ENCODE results near the gene DACH1.

Gene DACH1

DNA sequence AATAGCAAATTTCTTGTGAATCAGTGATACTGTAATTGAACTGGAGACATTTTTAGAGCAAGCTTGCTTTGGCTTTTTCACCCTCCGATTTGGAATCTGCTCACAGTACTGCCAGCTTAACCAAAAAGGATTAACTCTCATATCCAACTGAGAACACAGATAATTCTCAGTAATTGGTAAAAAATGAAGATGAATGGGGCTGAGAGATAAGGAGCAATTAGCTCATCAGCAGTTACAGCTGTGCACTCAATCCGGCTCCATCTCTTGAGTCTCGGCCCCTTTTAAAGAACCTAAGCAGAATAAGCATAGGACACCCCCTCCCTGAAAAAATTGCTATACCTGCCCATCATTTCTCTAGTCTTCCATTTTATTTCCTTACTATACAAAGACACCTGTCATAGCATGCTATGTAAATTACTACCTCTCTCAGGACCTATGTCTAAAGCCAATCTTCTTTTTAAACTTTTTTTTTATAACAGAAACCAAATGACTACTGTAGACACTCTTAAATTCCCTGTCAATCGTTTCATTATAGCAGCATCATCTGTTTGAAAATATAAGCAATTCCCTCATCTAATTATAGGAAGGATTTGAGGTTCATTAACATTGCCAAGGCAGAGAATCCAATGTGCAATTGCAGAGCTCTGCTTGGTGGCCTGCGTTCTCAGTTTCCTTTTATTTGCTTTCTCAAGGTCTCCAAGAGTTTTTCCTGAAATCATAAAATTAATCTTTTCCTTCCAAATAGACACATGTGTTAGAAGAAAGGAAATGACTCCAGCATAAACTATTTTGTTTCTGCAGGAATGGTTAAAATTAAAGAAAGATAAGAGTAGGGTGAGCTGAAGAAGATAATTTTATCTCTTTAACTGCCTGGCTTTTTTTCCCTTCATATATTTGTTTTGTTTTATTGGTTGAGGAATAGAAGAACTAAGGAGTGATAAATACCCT lies 242.1 kb downstream of the DACH1 start:
- no peak for DNase-seq (ENCODE audit: low spot score)

- no peak for DNase-seq (ENCODE audit: low spot score)
Measured at GRCh38 chr13:71621174-71622124, 245.6 kb downstream of the DACH1 start.

- no peak for DNase-seq (ENCODE audit: low spot score)
Measured at GRCh38 chr13:71619096-71619495, 247.9 kb downstream of the DACH1 start.

DNA sequence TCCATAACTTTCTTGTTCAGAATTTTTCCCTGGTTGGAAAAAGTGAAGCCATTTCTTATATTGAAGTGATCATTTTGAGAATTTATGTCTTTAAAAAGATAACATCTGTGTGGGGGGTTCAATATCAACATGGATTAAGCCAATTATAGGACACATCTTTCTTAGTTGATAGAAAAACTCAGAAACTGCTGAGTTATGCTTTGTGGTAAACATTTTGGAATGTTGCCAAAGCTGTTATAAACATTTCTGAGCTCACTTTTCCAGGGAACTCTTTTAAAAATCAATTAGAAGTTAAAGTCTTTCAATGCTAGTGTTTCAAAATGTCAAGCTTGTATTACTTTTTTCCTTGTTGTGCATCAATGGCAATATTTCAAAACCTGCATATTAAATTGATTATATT lies 248.8 kb downstream of the DACH1 start:
- DNase-seq (ENCODE audit: low spot score), result no peak

DNA sequence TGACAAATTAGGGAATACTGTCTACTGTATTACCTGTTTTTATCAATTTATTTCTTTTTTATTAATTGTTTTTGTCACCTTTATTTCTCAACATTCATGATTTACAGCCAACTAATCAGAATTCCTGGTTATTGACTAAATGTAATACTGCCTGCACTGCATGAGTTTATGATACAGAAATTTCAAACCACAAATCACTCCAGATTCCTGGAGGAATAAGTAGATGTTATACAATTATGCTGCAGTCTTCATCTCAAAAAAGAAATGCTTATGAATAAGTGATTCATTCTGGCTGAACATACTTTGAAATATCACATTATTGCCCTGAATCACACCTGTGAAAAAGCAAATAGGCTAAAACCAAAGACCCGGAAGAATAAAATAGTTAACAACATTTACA lies 249.7 kb downstream of the DACH1 start:
- DNase-seq (ENCODE audit: low spot score), result no peak

GRCh38 chr13:71613066-71613745 lies 253.8 kb downstream of the DACH1 start:
- DNase-seq (ENCODE audit: low spot score), result no peak

- DNase-seq (ENCODE audit: low spot score), result no peak
Measured at GRCh38 chr13:71611292-71611691, 255.7 kb downstream of the DACH1 start.

DNA sequence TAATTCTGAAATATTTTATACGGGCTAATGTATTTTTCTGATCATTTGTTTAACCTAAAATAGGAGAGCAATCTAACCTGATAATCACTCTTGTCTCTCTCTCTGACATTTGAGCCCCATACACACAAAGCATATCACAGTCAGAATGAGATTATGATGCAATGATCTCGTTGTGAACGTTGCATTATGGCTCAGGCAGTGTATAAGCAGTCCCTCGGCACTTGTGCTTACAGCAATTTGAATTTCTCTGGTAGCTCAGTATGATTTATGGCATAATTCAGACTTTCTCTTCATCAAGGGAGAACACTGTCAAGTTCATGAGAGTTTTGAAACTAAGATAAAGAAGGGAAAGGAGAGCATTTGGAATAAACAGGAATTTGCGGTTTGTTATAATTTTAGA lies 256.1 kb downstream of the DACH1 start:
- DNase-seq (ENCODE audit: low spot score), result no peak

GRCh38 chr13:71609271-71609670 lies 257.7 kb downstream of the DACH1 start:
- no peak for DNase-seq (ENCODE audit: low spot score)

GRCh38 chr13:71607575-71607974 lies 259.4 kb downstream of the DACH1 start:
- DNase-seq (ENCODE audit: low spot score), result no peak

DNA sequence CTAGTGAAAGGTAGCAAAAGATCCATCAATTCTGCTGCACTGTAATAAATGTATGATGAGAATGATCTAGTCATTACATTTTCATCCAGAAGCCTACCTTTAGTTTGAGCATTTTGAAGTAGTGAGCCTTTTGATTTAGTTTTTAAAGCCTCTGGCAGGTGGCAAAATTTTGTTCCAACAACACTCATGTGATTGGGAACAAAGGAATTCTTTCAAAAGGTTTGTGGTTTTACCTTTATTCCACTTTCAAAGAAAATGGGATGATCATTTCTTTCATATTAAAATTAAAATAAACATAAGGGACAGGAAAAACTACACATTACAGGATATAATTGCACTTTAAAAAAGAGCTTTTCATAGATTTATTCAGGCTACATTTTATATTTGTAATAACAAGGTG lies 260.2 kb downstream of the DACH1 start:
- DNase-seq (ENCODE audit: low spot score), result no peak

DNA sequence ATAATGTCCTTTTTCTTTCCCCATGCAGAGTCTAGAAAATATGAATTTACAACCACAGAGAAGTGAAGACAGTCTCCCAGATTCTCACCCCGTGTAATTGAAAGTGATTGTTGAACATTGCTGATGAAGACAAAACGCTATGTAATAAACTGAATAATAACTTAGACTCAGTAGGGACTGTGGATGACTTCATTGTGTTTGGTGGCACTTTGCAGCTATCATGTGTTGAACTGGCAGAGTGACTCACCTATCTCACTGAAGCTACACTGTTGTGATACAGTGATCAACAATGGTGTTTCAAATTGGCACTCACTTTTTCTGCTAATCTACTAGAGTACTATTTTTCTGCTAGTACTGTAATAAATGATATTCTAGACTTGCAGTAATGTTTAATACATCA lies 261.3 kb downstream of the DACH1 start:
- DNase-seq (ENCODE audit: low spot score), result no peak

DNA sequence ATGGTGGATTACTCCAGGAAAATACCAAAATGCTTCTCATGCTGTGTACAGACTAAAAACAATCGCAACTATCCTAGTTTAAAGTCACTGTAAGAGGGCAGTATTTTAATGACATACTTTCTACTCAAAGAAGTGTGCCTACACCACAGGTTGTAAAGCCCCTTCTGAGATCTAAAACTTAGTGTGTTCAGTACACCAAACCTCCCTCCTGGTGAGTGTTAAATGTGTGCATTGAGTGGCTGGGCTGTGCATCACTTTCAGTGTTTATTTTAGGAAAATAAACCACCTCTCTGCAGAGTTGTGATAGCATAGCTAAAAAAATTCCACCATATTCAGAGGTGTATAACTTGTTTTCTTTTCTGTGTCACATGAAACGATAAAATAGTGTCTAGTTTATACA lies 263.7 kb downstream of the DACH1 start:
- no peak for DNase-seq (ENCODE audit: low spot score)

- DNase-seq (ENCODE audit: low spot score), result no peak
Measured at GRCh38 chr13:71602344-71602743, 264.7 kb downstream of the DACH1 start.

DNA sequence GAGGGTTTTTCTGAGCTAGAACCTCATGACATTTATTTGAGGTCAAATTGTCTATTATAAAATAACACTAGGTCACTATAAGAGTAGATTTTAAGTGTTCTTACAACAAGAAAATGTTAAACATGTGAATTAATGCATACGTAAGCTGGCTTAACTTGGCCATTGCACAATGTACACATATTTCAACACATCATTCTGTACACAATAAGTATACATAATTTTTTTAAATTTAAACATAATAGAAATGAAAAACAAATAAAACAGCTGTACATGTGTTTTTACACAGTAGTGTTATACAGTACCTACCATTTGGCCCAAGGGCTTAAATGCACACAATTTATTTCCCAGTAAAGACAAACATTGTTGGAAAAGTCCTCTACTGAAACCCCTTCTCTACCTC lies 269.9 kb downstream of the DACH1 start:
- DNase-seq (ENCODE audit: low spot score), result no peak

DNA sequence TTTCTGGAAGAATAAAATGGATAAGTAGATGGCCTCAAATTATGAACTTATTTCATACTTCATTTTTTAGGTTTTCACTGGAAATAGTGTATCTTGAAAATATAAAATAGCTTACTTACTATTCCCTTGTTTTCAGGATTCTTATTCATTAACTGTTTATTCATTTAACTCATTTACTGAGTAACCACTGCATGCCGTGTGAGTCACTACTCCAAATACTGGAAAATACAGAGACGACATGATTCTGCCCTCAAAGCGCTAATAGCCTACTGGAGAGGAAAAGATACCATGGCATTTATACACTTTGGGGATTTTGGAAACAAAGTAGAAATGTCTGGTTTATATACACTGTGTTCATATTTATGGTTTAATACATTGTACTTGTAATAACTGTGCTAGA lies 270.9 kb downstream of the DACH1 start:
- DNase-seq (ENCODE audit: low spot score), result no peak

DNA sequence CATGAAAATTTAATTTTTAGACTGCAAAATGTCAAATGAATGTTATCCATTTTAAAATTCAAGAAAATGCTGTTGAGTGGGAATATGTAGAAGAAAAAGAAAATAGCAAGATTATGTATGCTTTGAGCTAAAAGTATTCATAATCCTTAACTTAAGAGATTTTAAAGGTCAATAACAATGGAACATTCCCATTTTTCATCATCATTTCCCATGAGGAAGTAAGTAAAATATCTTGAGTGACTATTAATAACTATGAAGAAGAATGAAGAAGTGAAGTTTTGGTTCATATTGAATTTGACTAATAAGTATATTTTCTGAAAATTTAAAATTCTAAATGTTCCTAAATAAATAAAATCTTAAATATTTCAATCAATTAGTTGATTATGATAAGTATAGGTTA lies 273.4 kb downstream of the DACH1 start:
- no peak for DNase-seq (ENCODE audit: low spot score)

DNA sequence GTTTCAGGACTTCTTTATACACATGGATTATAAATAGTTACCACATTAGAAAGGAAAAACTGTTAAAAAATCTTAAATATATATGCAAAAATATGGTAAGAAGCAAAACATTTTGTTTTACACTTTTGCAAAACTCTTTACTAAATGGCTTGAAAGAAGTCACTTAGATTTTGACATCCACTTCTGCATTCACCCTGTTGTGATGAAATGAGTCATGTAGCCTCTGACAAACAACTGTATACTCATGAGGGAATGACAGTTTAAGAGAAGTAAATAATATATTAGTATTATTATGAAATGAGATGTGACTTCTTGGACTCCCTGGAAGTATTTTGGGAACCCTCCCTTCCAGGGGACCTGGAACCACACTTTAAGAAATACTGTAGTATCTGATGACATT lies 275.6 kb downstream of the DACH1 start:
- no peak for DNase-seq (ENCODE audit: low spot score)

DNA sequence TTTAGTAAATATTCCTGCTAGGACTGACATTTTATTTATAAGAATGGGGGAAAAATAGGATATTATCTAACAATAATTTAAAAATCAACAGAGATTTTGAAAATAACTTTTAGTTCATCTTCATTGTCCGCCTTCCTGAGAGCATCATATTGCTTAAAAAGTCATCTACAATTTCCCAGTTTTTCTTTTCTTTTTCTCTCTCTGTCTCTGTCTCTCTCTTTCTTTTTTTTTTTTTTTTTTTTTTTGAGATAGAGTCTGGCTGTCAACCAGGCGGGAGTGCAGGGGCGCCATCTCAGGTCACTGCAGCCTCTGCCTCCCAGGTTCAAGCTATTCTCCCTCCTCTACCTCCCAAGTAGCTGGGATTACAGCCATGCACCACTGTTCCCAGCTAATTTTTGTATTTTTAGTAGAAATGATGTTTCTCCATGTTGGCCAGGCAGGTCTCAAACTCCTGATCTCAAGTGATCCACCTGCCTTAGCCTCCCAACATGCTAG lies 276.3 kb downstream of the DACH1 start:
- DNase-seq (ENCODE audit: low spot score), result no peak

GRCh38 chr13:71589032-71589431 lies 278.0 kb downstream of the DACH1 start:
- no peak for DNase-seq (ENCODE audit: low spot score)

DNA sequence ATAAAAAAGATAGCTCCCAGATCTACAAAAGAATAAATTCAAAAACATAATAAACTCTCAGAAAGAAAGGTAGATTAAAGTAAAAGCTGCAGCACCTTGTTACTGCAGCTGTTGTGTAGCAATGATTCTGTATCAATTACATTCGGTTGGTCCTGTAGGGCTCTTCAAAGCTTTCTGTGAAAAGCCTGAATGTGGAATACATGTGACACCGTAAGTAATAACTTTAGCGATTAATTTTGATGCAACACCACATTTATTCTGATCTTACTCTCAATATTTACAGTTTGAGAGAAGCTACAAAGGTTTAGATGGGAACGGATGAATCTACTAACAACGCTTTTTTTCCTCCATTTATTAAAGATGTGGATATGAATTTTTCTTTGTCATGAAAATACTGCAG lies 279.2 kb downstream of the DACH1 start:
- no peak for DNase-seq (ENCODE audit: low spot score)

- no peak for DNase-seq (ENCODE audit: low spot score)
Measured at GRCh38 chr13:71587193-71587592, 279.8 kb downstream of the DACH1 start.

Data from putamen (tissue), 1 donor.